Skeletal muscle satellite cell (primary cell): Measurements from ENCODE around the gene PSG5.
A peak's percentile ranks its signal among the peaks of the same experiment; 100 is the strongest.
"Not testable (repeated sequence)": the region's sequence is repeated elsewhere in the genome, so short reads cannot be mapped to it uniquely, and the experiment has no call there.

Experiments
- H3K27me3 ChIP-seq: 2 replicates; pipeline ENCODE4 v1.7.0; 2013; ENCODE audit warnings: low read length; ENCODE audit not compliant: control insufficient read depth, insufficient read depth
- H3K36me3 ChIP-seq: 2 replicates; pipeline ENCODE4 v1.7.0; 2013; ENCODE audit warnings: mild to moderate bottlenecking, control low read depth, low read length; ENCODE audit not compliant: insufficient read depth
- H3K4me1 ChIP-seq: 2 replicates; pipeline ENCODE4 v1.7.0; 2013; ENCODE audit warnings: low read length; ENCODE audit not compliant: control insufficient read depth, insufficient read depth
- H3K4me2 ChIP-seq: 2 replicates; pipeline ENCODE4 v1.7.0; 2013; ENCODE audit warnings: mild to moderate bottlenecking, low read length
- H3K4me3 ChIP-seq: 2 replicates; pipeline ENCODE4 v1.7.0; 2013; ENCODE audit warnings: low read length
- H3K9ac ChIP-seq: 2 replicates; pipeline ENCODE4 v1.7.0; 2013; ENCODE audit warnings: mild to moderate bottlenecking, low read depth, low read length, moderate library complexity
- H3K9me3 ChIP-seq: replicated peaks from 2 replicates; pipeline ENCODE4 v1.7.0; 2013; ENCODE audit warnings: mild to moderate bottlenecking, control low read depth, low read length

PSG5 gene

GRCh38 chr19:43127336-43127735, 59.0 kb downstream of the PSG5 start:
- H3K4me3 ChIP-seq, H3K27me3 ChIP-seq, H3K36me3 ChIP-seq, H3K9me3 ChIP-seq: not testable (repeated sequence)
- Histone ChIP-seq H3K4me2 (peak overlapping the region; percentile 47), H3K4me1 (peaks cover 15% of the 10 kb centered on the region), H3K9ac (peak overlapping the region; percentile 66)

- Histone ChIP-seq H3K27me3 (no peaks in the 10 kb centered on the region), H3K9me3 (no peaks in the 10 kb centered on the region), H3K4me2 (peak overlapping the region; percentile 47), H3K36me3 (no peaks in the 10 kb centered on the region), H3K4me1 (peaks cover 15% of the 10 kb centered on the region), H3K9ac (peak overlapping the region; percentile 66), H3K4me3 (no peak overlapping the region)
Observed at GRCh38 chr19:43126720-43127119, 59.6 kb downstream of the PSG5 start.

- Histone ChIP-seq H3K9ac (no peak overlapping the region), H3K4me2 (no peak overlapping the region), H3K4me3 (no peak overlapping the region), H3K4me1 (peaks cover 31% of the 10 kb centered on the region), H3K27me3 (no peaks in the 10 kb centered on the region), H3K36me3 (no peaks in the 10 kb centered on the region), H3K9me3 (no peaks in the 10 kb centered on the region)
Observed at GRCh38 chr19:43124360-43124759, 62.0 kb downstream of the PSG5 start.

- not testable (repeated sequence) for H3K27me3 ChIP-seq, H3K4me3 ChIP-seq, H3K9me3 ChIP-seq, H3K36me3 ChIP-seq
- peak overlapping the region; percentile 9 for H3K9ac ChIP-seq
- H3K4me2 ChIP-seq, result peak overlapping the region; percentile 28
- H3K4me1 ChIP-seq, result peaks cover 20% of the 10 kb centered on the region
Observed at GRCh38 chr19:43120433-43121026, 65.8 kb downstream of the PSG5 start.

- Histone ChIP-seq H3K9ac (peak overlapping the region; percentile 9), H3K4me1 (peaks cover 20% of the 10 kb centered on the region)
- H3K4me3 ChIP-seq, H3K36me3 ChIP-seq, H3K4me2 ChIP-seq, H3K9me3 ChIP-seq, H3K27me3 ChIP-seq: not testable (repeated sequence)
Observed at GRCh38 chr19:43119526-43119925, 66.8 kb downstream of the PSG5 start.
